Measurements from ENCODE around the gene CISD3.

CISD3 gene

GRCh38 chr17:38773258-38773657, 43.1 kb downstream of the CISD3 start:
- no peak for DNase-seq (ENCODE audit: low read depth in 3 of 3)

DNA sequence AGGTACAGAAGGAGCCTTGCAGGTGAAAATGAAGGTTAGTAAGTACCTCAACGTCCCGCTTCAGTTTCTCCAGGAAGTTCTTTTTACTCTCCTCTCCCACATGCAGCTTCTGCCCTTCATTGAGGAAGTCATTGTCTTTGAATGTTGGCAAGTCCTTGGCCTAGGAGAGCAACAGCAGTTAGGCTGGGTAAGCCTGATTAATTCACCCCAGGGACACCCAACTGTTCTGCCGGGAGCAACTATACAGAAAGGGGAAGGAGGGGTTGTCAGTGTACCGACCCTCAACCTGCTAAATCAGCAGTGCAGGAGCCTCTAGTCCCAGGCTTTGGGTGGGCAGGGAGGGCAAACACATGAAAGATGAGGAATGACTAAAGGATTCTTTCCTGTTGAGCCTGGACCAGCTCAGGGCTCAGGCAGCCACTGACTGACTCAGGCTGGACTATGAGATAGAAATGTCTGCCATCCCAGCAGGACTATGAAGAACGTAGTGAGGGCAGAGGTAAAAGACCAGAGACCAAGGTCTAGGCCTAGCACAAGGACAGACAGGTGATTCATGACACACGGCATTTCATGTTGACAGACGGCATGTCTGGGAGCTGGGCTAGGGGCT, 47.6 kb downstream of the CISD3 start:
- no peak for DNase-seq (ENCODE audit: low read depth in 3 of 3)

DNA sequence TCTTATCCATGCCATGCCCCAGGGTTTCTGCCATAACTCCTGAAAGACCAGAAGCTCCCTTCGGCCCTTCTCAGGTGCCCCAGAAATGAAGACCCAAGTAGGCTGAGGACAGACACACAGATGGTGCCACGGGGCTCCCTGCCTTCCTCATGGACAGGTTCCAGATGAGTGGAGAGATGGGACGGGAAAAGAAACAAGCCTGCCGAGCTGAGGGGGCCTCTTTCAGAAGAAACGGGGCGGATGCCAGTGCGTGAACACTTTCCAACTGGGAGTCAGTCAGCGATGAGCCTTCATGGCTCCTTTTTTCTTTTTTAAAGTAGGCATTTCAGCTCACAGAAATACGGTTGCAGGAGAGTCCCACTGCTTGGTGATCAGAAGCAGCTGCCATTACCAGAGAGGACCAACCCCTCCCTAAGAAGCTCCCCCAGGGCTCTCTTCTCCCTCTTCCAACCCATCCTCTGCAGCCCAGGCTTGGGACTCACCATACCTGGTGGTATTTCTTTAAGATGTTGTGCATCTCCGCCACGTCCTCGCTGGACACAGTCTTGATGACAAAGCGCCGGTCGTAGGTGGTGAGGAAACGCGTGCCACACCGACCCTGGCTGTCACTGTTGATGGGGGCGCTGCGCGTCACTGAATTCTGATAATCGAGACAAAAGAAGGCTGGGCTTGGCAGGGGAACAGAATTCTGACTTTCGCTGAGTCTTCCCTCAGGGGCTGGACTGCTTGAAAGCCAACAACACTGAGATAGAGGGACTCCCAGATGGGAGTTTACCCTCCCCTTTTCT, 50.0 kb downstream of the CISD3 start:
- DNase-seq (ENCODE audit: low read depth in 3 of 3) = no peak

DNA sequence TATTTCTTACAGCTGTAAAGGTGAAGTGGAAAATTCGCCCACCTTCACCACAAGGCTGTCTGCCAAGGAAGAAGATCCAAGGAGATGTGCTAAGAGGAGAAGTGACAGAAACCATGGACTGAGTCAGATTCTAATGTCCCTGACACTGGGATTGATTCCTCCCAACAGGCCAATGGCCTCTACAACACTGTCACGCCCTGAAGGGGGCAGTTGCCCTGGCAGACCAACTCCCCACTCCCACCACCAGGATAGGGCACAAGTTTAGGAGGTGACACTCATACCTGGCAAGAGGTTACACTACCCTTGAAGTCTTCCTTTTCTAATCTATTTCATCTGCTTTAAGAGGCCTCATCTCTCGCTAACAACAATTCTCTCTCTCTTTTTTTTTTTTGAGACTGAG, 53.1 kb downstream of the CISD3 start:
- DNase-seq (ENCODE audit: low read depth in 3 of 3) = no peak

All from stimulated activated CD4-positive, alpha-beta T cell treated with anti-CD3 and anti-CD28 coated beads, TNF-alpha, amount 100 ng/mL, for 48 hours (primary cell).